ENCODE measurements around the gene ASB9.
"Not testable (repeated sequence)": the region's sequence is repeated elsewhere in the genome, so short reads cannot be mapped to it uniquely, and the experiment has no call there.

ASB9 gene, protein sequence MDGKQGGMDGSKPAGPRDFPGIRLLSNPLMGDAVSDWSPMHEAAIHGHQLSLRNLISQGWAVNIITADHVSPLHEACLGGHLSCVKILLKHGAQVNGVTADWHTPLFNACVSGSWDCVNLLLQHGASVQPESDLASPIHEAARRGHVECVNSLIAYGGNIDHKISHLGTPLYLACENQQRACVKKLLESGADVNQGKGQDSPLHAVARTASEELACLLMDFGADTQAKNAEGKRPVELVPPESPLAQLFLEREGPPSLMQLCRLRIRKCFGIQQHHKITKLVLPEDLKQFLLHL

DNA sequence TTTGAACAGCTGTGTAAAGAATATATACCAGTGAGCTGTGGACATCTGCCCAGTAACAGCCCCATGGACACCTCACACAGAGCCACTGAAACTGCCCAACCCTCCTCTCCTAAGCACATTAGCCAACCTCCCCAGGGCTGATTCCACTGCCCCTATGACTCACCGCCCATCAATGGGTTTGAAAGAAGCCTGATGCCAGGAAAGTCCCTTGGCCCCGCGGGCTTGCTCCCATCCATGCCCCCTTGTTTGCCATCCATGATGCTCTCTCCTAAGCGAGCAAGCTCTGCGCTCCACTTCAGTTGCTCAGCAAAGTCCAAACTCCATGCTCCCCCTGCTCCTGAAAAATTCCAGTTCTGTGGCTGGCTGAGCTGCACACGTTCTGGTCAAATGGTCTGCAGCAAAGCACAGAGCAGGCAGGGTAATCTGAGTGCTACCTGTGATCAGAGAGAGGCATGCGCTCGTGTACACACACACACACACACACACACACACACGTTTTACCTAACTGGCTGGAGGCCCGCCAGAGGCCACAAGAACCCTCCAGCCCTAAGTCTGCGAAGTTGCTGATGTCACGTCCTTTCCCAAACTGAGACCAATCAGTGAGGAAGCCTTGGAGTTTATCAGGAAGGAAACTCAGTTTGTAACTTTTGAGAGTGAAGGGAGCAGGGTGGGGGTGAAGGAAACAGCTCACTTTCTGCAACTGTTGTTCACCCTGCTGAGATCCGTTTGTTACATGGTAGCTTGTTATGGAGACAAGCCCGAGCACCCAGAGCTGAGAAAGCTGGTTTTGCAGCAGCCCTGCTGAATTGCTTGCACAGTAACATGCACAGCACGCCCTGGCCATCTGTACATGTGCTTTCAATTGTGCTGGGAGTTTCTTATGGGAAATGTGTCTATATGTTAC is at the start of gene ASB9:
Gene ASB9 (minus strand): TSS at position 466 of the 904 bp plus-strand sequence. CDS start 209 bp downstream, at position 257.
- DNase-seq, result peak in 1 of 2 experiments; percentile 49

DNA sequence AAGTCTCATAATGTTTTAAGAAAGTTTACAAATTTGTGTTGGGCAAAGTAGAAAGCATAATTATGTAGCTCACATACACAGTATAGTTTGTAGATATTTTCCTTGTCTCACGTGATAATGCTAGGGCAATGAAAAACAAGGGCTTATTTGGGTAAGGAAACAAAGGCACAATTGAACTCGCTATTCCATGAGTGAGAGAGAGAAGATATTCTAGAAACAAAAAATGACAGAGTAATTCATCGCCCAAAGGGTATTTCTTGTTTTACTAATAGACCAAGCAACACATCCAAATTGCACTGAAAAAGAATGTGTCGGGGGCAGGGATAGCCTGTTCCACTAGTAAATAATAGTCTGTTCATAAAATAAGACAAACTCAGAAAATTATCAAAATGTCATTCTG is 49.2 kb upstream of the ASB9 start:
- DNase-seq, result no peak

DNA sequence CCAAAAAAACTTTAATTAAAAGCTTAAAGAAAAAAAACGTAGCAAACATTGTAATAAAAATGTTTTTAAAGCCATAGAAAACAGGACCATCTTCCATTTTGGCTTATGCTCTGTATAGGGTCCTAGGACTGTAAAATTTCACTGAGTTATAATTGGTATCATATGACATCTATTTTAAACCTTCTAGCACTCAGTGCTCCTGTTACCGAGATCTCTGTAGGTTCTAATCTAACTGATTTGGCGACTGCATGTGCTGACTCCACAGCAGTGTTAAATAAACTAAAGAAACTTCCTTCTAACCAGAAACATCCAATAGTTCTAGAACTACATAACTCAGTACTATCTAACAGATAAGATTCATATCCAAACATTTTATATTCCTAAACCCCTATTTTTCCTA is 45.6 kb upstream of the ASB9 start, which contains the start of gene ASB11:
Gene ASB11 (minus strand): TSS at position 132 of the 400 bp plus-strand sequence. CDS start 35 bp downstream, at position 97.
- DNase-seq, result no peak

DNA sequence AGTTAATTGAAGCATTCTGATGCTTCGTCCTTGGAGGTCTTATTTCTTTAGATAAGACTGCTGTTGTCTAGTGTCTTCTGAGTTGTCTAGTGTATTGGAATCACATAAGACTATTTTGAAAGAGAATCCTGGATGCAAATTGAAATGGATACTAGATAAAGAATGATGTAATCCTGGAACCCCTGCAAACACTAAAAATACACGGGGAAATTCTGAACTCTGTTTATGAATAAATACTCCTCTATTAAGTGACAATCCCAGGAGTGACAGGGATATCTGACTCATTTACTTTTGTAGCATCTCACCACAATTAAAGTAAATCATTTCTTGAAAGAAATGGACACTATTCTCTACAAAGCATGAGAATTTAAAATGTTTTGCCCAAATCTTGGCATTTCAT is 44.6 kb upstream of the ASB9 start:
- peak in 1 of 2 experiments; percentile 13 for DNase-seq

DNA sequence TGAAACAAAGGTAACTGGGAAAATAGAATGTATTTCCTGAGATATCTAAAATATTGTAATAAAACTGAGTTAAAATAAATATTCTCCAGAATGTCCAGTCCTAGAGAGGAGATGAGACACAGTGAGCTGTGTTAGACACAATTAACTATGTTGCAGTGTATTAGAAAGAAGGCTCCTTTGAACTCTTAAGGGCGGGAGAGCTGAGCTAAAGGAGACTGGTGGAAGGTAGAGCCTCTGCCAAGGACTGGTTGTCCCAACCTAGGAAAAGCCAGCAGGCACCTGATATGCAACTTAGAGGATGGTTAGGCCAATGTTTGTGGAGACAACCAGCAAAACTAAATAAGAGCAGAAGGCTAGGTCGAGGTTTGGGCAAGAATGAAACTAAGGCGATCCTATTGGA is 41.2 kb upstream of the ASB9 start:
- no peak for DNase-seq

DNA sequence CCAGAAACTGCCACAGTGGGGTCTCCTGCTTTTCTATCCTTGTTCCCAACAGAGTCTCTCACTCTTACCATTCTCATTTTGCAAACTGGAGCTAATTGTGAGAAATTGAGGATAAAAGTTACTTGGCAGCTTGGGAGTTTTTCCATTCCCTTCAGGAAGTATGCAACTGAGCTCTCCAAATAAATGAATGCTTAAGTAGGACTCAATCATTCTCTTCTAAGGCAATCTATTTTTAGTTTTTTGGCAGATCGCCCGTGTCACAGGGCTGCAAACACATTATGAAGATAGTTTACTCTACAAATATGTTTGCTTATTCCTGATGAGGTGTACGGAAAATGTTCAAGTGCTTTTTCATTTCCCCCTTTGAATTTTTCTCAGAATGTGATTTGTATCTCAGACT is 40.2 kb upstream of the ASB9 start:
- no peak for DNase-seq

DNA sequence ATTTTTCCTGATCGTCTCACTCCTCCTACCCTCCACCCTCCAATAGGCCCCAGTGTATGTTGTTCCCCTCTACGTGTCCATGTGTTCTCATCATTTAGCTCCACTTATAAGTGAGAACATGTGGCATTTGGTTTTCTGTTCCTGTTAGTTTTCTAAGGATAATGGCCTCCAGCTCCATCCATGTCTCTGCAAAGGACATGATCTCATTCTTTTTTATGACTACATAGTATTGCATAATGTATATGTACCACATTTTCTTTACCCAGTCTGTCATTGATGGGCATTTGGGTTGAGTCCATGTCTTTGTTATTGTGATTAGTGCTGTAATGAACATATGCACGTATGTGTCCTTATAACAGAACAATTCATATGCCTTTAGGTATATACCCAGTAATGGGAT is 36.0 kb upstream of the ASB9 start:
- not testable (repeated sequence) for DNase-seq

DNA sequence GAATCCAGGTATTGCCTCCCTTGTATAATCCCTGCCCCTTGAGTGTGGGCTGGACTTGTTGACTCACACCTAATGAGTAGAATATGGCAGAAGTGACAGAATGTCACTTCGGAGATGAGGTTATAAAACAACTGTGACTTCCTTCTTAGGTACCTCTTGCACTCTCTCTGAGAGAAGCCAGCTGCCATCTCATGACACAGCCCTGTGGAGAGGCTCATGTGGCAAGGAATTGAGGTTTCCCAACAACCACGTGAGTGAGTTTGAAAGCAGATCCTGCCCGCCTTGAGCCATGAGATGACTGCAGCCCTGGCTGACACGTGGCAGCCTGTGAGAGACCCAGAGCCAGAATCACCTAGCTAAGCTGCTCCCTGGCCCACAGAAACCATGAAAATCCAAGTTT is 32.0 kb upstream of the ASB9 start:
- no peak for DNase-seq

DNA sequence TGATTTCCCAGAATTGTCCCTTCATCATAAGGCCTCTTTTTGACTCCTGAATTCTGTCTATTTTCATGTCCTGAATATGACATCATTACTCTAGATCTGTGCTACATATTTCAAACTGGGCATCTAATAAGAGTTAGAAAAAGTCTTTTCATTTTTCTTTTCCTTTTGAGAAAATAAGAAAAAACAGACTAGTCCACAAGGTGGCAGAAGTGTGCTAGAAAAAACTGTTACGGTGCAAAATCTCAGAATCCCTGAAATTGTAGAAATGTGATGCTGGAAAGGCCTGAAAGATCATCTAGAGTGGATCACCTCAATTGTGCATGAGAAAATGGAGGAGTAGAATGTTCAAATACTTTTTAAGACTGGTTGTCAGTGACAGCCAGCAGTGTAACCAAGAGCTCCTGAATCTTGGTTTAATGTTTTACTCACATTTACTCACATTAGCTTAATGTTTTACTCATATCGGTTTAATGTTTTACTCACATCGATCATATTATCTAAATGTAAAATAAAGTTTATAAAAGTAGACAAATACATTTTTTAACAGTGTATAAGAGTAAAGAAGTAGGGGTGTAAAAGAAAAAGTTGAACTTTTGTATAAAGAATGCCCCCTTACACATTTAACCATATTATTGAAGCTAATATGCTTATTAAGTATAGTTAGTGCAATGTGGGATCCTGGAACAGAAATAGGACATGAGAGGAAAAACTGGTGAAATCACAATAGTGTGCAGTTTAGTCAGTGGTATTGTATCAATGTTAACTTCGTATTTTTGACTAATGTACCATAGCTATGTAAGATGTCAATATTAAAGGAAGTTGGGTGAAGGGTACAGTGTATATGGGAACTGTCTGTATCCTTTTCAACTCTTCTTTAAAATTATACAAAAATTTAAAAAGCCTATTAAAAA is 30.3 kb upstream of the ASB9 start:
- peak in 1 of 2 experiments; percentile 25 for DNase-seq

DNA sequence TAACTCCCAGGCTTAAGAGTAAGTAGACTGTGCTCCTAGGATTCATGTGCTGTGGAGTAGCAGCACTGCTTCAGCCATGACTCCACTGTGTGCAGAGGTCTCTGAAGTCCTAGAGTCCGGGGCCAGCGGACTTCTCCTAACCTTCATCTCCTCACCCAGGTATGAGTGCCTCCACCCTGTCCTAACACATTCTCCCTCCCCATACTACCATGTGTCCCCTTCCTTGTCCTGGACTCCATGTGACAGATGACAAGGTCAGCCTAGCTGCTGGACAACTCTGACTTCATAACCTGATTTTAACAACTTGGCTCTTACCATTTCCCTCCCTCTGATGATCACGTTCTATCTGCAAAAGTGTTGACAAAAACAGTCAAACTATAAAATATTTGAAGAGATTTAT is 28.9 kb upstream of the ASB9 start:
- no peak for DNase-seq

DNA sequence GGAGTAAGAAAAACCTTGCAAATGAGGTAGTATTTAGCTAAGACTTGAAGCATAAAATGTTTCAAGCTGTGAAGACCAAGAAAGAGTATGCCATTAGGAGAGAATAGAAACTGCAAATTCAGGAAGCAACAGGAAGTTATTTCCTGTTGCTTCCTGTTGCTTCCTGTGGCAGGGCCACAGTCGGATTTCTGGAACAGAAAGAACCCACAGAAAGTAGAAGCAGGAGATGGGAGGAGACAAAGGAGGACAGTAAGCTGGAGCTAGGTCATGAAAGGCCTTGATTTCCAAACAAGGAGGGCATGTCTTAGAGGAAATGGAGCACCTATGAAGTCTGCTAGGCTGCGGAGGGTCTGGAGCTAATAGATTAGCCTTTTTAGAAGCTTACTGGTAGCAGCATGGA is 28.3 kb upstream of the ASB9 start:
- DNase-seq, result no peak

DNA sequence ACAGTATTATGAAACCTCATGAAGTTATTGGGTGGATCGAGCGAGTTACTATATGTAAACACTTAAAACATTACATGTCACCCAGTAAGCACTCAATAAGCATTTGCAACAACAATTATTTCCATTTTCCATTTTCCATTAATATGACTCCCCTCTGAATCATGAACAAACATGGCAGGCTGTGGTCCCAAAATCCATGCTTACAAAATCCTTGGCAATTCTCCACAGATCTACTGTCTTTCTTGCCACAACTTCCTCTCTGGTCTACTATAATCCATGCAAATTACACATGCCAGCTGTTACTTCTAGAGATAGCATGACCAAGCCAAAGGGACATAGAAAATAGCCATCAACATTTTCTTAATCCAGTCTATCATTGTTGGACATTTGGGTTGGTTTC is 23.6 kb upstream of the ASB9 start:
- DNase-seq, result no peak

DNA sequence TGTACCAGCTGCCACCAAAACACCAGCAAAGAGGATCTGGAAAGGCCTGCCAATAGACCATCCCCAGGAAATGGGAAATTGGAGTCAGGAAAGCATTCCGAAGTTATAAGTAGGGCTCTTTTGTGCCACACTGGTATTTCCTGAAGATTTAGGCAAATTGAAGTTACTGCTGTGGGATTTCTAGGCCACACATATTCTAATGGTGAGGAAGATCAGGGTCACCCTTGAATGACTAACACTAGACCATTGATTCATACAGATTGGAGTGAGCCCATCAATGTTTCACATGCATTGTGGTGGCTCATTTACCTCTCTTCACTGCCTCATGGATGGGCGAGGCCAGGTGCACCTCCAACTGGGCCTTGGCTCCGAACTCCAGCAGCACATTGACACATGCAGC is 23.0 kb upstream of the ASB9 start:
- no peak for DNase-seq

DNA sequence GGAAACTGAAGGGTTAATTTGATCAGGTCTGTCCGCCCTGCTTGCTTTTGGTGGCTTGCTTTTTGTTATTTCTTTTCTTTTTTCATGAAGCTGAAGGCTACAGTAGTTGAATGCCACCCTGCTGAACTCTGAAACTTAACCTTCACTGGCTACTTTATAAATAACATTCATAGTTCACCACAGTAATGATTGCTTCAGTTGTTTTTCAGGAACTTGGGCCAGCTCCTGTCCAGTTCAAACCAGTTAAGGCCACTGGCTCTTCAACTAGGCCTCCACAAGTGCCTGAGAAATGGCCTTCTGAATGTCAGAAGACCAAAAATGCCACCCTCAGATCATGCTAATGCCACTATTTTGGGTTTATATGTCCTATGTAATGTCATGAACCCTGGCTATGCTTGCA is 7.7 kb upstream of the ASB9 start:
- DNase-seq, result no peak

DNA sequence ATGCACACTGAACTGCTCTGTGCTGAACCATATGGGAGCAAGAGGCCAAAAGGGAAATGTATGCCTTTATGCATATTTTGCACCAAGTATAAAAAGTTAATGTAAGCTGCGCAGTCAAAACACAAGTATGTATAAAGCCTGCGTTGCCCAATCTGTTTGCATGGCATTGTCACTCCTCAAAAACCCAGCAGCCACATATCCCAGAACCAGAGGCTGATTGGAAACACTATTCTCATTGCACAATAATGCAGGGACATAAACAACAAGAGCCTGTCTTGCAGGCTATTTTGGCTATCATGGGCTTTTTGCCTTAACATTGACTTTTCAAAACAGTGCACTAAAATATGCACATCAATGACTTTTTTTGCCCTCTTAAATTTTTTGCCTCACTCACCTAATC is 5.1 kb upstream of the ASB9 start:
- DNase-seq, result no peak

DNA sequence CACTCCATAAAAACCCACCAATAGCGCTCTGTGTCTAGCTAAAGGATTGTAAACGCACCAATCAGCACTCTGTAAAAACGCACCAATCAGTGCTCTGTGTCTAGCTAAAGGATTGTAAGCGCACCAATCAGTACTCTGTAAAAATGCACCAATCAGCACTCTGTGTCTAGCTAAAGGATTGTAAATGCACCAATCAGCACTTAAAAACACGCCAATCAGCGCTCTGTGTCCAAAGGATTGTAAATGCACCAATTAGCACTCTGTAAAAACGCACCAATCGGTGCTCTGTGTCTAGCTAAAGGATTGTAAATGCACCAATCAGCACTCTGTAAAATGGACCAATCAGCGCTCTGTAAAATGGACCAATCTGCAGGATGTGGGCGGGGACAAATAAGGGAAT is 3.4 kb upstream of the ASB9 start:
- not testable (repeated sequence) for DNase-seq

DNA sequence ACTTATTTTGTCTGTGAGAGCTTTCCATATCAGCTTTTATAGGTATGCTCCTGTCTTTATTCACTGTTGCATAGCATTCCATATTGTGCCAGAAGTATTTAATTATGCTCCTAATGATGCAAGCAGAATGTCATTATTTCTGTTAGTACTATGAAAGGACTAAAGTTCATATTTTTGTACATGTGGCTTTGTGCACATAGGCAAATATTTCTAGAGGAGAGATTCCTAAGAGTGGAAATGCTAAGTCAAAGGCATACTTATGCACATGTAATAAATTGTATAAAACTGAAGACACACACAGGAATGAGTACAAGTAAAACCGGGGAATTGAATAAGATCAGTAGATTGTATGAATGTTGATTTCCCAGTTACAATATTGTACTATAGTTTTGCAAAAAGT is 1.9 kb upstream of the ASB9 start:
- peak; percentile 54 to 58 for DNase-seq

DNA sequence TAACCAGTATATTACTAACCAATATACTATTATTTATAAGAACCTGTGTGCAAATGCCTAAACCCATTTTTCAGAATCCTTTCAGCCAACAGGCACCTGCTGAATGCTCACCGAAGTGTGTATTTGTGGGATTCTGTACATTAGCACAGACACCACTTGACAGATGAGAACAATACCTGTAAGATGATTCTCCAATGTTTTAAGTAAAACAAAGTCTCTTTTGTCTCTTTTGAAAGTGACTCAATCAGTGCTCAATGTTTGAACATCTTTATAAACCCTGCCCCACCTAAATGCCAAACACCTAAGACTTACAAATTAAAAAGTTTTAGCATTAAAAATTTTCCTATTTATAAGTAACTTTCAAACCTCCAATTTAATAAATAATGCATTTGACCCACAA is 763 bp downstream of the ASB9 start:
- no peak for DNase-seq

DNA sequence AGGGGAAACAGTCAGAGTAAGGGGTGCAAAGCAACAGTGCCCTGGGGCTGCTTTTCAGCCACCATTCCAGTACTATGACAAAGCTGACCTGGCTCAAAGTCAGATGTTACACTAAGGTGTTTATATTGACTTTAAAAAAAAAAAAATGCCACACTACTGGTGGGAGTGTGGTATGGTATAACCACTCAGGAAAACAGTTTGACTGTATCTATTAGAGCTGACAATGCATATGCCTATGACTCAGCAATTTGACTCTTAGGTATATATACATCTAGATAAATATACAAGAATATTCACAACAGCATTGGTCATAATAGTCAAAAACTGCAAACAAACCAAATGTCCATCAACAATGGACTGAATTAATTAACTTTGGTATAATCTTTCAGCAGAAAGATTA is 15.0 kb downstream of the ASB9 start:
- DNase-seq, result no peak

DNA sequence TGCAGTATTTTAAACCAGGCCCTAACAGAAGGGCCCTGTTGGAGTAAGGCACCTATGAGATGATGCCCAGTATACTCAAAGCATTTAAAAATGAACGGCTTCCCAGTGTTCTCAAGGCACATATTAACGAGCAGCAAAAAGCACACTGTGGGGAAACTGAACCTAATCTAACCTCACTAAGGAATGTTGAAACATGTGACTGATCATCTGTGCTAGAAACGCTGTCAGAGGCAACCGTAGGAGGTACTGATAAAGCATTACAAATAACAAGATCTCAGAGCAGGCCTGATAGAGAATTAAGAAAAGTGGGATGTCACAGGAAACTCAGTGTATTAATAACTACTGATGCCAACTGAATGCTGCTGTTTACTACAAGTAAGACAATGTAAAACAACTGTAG is 24.0 kb downstream of the ASB9 start:
- no peak for DNase-seq

DNA sequence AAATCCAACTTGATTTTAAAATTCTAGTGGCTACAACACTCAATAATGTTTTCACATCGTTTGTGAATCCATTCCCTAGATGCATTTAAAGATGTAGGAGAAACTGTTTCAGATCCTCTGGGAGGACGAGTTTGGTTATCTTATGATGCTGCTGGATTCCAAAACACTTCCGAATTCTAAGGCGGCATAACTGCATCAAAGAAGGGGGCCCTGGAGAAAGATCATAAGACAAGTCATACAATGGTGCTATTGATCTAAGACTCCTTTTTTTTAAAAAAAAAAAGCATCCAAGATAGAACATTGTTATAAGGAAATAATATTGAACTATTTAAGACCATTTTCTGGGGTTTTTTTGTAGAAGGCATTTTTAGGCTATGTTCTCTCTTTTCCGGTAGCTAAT is 25.5 kb downstream of the ASB9 start:
- no peak for DNase-seq

DNA sequence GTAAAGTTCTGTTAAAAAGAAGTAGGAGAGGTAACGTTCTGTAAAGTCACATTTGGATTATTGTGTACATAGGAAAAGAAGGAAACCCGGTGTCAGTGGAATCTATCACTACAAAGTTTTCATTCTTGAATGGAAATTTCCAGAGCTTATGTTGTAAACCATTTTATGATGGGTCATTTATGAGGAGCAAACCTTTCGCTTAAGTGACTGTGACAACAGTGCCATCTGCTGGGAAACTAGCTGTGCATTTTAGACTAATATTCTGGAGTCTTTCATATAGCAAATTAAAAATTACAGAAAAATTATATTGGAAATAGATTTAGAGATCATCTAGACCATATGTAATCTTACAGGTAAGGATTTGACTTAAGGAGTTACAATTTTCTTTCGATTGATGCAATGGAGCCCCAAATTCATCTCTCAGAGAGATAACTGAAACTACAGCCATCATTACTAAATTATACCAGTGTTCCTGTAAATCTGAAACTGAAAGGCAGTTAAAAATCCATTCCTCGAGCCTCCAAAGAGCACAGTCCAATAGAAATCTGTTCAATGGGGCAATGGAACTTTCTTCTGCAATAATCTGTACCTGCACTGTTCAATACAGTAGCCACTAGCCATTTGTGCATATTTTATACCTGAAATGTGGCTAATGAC is 26.9 kb downstream of the ASB9 start:
- DNase-seq, result peak; percentile 89 to 92

DNA sequence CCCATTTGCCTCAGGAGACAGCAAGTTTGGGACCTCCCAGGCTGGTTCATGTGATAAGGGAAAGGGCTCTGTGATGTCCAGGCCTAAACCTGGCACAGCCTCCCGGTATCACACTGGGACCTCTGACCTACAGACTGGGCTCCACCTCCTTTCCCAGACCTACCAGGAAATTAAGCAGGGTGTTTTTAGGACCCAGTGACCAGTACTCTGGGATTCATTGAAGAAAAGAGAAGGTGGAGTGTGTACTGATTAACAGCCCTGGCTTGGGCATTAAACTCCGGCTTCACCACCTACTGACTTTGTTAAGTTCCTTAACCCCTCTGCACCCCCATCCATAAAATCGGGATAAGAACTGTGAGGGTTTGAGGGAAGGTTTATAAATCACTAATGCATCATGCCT is 28.6 kb downstream of the ASB9 start:
- no peak for DNase-seq

Measured in NCI-H526 (cell line).